Inferior parietal cortex (tissue), 1 donor: ENCODE measurements around the gene MIEF2.
A peak's percentile ranks its signal among the peaks of the same experiment; 100 is the strongest.
"Not testable (repeated sequence)": the region's sequence is repeated elsewhere in the genome, so short reads cannot be mapped to it uniquely, and the experiment has no call there.

Experiments
- DNase-seq: peaks from one replicate; pipeline ENCODE4 v3.0.0-alpha.2; 2016; ENCODE audit errors: extremely low spot score

MIEF2 gene, protein sequence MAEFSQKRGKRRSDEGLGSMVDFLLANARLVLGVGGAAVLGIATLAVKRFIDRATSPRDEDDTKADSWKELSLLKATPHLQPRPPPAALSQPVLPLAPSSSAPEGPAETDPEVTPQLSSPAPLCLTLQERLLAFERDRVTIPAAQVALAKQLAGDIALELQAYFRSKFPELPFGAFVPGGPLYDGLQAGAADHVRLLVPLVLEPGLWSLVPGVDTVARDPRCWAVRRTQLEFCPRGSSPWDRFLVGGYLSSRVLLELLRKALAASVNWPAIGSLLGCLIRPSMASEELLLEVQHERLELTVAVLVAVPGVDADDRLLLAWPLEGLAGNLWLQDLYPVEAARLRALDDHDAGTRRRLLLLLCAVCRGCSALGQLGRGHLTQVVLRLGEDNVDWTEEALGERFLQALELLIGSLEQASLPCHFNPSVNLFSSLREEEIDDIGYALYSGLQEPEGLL

DNA sequence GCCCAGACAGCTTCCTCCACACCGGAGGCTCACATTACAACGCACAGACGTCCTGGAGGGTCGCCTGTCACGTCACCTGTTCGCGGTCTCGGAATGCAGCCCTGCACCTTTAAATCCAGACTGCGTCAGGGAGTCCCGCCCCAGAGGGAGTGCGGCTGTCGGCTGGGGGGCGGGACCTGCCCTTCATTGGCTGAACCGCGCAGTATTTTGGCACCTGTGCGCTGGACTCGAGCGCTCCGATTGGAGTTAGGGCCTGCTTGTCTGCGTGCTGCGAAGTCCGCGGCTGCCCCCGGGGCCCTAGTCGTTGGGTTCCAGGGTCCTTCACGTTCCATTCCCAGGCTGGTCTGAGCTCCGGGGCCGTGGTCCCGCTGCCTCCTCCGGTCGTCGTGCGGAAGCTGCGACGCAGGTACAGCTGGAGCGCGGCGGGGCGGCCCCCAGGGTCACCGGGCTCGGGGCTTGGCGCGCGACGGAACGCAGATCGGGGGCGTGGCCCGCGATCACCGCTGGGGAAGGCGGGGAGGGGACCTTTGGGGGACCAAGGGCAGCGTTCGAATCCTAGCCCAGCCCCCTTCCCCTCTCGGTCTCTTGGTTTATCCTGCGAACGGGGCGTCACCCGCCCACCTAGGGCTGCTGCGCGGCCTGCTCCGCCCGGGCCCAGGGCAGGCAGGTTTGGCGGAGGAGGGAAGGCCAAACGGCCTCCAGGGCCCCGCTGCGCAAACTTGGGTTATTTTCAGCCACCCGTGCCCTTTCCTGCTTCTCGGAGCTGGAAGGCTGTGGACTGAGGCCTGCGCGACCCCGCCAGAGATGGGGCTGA, at the start of gene MIEF2:
Gene MIEF2 (plus strand): TSS at position 331 of the 814 bp plus-strand sequence. CDS start 2,059 bp downstream, outside the sequence.
- DNase-seq = peak; percentile 94

DNA sequence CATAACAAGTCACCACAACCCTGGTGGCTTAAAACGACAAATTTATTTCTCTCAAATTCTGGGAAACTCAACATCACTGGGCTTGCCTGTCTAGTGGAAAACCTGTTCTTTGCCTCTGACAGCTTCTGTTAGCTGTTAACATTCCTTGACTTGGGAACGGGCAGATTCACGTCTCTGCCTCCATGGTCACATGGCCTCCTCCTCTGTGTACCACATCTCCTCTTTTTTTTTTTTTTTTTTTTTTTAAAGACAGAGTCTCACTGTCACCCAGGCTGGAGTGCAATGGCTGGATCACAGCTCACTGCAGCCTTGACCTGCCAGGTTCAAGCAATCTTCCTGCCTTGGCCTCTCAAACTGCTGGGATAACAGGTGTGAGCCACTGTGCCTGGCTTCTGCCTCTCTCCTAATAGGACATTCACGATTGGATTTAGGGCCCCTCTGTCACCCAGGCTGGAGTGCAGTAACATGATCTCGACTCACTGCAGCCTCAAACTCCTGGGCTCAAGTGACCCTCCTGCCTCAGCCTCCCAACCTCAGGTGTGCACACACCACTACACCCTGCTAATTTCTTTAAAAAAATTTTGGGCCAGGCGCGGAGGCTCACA, 46.7 kb upstream of the MIEF2 start:
- DNase-seq = no peak

DNA sequence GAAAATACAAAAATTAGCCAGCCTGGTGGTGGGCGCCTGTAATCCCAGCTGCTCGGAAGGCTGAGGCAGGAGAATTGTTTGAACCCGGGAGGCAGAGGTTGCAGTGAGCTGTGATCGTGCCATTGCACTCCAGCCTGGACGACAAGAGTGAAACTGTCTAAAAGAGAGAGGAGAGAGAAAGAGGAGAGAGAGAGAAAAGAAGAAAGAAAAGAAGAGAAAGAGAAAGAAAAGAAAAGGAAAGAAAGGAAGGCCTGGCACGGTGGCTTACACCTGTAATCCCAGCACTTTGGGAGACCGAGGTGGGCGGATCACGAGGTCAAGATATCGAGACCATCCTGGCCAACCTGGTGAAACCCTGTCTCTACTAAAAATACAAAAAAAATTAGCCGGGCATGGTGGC, 43.6 kb upstream of the MIEF2 start:
- DNase-seq = not testable (repeated sequence)

DNA sequence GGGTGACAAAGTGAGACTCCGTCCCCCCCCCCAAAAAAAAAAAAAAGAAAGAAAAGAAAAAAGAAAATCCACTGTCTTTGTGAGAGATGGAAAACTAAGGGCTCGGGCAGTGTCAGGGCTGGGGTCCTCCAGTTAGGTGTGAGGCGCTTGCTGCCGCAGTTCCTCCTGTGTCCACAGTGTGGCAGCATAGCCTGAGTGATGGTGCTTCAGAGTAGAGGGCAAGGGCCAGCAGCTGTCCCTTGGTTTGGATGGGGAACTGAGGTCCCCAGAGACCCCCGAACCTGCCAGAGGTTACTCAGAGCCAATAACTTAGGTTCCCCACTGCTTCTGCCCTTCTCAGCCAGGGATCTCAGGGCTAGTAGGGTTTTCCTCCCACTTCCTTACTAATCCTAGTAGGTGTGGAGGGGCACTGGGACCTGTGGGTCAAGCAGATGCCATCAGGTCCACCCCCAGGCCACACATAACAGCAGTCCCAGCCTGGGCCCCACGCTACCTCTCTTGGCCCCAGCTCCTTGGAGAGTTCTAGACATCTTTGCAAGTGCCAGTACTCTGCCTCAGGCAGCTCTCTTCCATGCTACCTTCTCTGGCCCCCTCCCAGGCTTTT, 42.9 kb upstream of the MIEF2 start:
- peak; percentile 81 for DNase-seq

DNA sequence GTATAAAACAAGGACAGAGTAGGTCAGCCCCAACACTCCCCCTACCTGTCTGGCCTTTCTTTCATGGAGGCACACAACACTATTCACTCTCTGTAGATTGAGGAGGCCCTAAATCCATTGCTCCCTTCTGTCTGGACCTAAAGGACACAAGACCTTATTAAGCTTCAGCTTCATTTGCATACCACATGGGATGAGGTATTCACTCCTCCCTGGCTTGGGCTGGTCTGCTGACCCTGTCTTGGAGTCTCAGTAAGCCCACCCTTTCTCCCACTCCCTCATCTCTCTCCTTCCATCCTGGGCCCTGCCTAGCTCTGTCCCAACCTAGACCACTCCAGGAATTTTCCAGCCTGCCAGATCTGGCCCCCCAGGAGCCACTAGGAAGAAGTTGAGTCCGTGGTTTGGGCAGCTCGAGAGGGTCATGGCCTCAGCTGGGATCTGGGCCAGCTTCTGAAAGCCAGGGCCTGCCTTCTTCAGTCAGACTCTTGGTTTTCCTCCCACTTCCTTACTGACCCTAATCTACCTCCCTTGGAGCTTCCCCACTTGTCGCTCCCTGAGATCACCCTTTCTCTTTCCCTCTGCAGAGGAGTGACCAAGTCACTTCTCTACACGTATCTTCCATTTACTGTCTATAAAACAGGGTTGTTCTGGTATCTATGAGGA, 41.6 kb upstream of the MIEF2 start:
- no peak for DNase-seq

DNA sequence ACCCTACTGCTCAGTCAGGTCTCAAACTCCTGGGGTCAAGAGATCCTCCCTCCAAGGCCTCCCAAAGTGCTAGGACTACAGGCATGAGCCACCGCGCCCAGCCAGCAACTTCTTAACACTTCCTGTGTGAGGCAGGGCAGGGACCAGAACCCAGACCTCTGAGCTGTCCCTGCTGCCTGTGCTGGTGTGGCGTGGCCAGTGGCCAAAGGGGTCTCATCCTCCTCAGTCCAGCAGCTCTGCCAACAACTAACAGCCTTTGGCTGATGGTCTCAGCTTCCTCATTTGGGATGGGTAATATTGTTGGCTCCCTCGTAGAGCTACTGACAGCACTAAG, 36.4 kb upstream of the MIEF2 start:
- no peak for DNase-seq

DNA sequence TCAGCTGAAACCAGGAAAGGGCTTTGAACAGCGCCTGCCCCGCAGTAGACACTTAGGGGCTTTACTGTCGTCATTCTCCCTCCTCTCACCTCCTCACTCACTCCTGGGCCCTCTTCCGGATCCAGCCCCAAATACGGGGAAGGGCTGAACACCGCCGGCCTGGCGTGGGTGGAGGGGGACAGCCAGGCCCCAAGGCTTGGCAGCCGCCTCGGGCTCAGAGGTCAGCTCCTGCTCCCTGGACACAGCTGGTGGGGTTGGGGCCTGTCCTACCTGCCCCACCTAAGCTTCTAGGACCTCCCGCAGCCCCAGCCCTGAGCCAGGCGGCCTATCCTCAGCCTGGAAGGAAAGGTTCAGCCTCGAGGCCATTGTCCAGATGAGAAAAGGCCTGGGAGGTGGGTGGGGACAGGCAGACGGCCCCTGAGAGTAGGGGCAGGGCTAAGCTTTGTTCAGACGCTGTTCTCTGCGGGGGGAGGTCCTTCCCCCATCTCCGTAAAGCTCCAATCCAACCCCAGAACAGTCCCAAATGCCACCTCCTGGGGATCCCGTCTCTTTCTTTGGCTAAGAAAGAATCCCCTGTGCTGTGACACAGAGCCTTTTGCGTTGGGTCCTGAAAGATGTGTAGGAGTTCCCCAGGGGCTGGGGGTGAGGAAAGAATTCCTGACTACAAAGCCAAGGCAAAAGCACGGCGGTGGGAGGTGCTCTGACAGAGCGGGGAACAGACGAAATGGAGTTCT, 35.9 kb upstream of the MIEF2 start:
- no peak for DNase-seq

DNA sequence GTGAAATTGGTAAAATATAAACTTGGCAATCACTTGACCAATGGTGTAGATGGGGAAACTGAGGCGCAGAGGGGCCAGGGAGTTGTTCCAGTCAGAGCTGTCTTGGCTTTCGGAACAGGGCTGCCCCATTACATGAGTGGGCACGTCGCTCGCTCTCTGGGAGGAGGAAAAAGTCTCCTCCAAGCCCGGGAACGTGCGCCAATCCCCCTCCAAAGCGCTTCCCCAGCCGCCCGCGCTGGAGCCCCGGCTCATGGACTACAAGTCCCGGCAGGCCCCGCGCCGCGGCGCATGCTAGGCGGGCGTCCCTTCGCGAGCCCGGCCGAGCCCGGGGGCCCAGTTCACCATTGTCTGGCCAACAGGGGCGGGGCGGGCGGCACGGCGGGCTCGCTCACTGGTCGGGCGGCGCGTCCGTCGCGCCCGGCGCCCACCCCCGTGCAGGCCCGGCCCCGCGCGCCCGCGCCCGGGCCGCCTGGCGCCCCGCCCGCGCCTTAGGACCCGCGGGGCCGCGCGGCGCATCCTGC, 35.3 kb upstream of the MIEF2 start, which contains the start of gene LLGL1:
Gene LLGL1 (plus strand): TSS at position 515 of the 521 bp plus-strand sequence. CDS start 48 bp downstream, outside the sequence.
- DNase-seq = peak; percentile 90

DNA sequence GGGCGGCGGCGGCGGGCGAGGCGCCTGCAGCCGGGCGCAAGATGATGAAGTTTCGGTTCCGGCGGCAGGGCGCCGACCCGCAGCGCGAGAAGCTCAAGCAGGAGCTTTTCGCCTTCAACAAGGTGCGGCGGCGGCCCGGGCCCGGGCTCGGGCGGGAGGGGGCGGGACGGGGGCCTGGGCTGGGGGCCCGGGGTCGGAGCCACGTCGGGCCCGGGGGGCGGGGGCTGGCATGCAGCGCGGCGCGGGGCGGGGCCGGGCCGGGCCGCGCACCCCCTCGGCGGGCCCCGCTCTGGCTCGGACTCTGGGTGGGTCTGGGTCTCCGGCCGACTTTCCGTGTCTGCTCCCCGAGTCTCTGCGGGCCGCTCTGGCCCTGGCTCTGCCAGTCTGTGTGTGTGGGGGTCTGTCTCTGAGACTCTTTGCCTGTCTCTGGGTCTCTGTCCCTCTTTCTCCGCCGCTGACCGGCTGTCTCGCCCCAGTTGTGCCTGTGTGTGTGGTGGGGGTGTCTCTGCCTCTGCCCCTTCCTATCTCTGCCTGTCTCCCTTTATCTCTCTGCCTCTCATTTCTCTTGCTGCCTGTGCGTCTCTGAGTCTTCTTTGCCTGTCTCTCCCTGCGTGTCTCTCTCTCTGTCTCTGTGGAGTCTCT, 34.7 kb upstream of the MIEF2 start:
- DNase-seq = no peak

DNA sequence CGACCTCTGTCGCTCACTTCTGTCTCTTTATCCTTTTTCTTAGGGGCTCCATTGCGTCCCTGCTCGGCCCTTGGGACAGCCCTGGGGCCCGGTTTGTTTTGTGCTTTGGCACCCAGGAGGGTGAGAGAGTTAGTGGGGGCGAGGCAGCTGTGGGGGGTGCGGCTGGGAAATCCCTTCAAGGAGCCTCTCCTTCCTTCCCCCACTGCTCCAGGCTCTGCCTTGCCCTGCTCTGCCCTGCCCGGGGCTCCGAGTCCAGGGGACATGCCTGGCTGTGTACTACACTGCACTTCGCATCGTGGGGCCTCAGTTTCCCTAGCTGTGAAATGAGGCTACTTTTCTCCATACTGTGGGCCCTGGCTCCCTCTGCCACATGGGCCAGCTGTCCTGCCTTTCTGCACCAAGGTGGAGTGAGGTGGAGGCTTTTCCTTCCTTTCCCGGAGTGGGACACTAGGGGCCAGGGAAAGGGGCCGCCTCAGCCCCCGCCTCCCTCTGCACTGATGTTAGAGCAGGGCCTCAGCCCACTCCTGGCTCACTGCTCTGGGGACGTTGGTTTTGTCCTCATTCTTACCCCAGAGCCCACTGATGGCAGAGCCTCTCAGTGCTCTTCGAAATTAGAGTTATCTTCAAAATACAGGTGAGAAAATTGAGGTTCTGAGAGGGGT, 34.0 kb upstream of the MIEF2 start:
- no peak for DNase-seq

DNA sequence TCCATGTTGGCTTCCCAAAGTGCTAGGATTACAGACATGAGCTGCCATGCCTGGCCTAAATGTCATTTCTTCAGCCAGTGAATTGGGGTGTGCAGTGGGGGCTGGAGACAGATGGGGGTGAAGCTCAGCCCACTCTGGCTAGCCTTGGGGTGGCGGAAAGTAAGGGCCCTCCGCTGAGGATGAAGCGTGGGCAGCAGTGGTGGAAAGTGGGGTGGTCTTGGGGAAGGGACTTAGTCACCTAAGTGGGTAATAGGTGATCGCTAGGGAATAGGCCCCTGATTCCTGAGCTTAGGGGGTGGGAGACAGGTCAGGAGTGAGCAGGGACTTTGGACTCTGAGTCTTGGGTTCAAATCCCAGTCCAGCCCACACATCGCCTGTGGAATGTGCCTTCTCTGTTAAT, 32.8 kb upstream of the MIEF2 start:
- no peak for DNase-seq

DNA sequence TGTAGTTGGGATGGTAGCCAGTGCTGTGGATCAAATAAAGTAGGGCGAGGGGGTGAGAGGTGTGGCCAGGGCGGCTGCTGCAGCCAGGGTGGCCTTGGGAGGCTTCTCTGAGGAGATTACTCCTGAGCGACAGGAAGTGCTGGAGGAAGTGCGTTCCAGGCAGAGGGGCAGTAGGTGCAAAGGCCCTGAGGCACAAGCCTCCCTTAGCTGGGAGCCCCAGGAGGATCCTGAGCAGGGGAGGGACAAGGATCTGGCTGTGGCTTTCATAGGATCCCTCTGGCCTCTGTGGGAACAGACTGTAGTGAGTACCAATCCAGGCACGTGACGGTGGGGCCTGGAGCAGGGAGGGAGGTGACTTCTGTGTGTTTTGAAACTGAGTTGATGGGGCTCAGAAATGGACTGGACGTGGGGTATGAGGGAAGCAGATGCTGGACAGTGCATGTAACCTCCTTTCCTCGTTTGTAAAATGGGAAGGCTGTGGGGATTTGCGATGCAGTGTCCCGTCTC, 32.2 kb upstream of the MIEF2 start:
- no peak for DNase-seq

DNA sequence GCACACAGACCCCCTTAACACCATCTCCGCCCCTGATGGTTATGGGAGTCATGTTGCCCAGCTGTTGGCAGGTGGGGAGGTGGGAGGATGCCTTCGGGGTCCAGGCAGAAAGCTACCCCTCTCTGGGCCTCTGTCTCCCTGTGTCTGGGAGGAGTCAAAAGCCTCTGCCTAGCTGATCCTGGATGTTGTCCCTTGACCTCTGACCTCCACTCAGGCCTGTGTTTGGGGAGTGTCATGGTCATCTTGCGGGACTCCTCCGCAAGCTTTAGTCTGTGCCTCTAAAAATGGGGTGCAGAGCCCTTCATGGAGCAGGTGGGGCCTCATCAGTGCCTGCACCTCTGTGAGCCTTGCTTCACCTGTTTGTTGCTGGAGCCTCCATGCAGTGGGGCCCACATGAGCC, 31.2 kb upstream of the MIEF2 start:
- no peak for DNase-seq

DNA sequence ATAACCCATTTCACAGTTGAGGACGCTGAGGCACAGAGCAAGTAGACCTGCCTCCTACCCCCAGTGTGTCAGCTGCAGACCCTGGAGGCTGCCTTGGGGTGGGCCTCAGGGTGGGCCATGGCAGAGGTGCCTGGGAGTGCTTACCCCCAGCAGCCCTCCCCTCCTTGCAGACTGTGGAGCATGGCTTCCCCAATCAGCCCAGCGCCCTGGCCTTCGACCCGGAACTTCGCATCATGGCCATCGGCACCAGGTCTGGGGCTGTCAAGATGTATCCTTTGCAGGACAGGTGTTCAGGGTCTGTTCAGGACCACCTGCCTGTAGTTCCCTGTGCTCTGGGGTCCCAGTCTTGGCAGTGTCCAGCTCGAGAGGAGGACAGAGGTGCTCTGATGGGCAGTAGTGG, 30.7 kb upstream of the MIEF2 start:
- no peak for DNase-seq

DNA sequence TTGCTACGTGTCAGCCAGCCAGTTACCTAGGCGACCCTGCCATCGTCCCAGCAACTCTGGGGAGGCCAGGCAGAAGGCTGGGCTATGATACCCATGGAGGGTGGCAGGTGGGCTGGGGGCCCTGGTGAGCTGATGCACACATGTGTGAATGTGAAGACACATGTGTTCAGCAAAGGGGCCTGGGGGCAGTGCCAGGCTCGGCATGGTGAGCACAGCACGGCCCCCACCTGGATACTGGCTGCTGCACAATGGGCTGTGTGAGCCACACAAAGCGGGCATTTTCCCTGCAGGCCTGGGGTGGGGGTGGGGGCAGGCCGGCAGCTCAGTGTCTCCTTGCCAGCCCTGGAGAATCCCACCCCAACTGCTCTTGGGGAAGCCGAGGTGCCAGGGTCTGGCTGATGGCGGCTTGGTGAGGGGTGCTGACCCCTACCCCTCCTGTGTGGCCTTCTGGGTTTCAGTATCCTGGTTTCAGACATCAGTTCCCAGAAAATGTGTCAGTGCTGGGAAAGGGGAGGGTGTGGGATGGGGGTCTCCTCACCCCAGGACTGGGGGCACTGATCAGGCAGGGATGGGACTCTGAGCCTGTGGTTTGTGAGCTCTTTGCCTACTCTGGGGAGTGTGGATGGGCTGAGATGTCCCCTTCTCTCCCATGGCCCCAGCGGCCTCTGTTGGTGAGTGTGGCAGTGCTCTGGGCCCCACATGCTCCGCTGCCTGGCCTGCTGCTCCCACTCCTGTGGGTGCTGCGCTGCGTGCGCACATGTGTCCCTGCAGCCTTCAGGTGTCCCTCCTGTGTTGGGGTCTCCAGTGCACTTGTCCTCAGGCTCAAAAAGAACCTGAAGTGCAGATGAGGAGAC, 29.9 kb upstream of the MIEF2 start:
- peak; percentile 57 for DNase-seq

DNA sequence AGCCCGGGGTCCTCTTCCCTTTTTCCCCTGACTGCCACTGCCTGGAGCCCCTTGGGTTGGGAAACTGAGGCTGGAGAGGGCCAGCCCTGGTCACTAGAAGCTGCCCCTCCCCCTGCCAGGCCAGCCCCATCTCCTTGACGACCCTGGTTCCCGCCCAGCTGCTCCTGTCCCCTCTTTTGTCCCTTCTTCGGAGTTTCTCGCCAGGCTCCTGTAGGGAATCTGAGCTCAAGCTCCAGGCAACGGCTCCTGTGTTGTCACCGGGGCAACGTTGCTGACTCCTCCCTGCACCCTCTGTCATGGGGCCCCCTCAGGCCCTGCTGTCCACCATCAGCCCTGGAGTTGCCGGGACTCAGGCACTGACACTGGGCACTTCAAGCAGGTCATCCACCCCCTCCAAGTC, 29.3 kb upstream of the MIEF2 start:
- no peak for DNase-seq

DNA sequence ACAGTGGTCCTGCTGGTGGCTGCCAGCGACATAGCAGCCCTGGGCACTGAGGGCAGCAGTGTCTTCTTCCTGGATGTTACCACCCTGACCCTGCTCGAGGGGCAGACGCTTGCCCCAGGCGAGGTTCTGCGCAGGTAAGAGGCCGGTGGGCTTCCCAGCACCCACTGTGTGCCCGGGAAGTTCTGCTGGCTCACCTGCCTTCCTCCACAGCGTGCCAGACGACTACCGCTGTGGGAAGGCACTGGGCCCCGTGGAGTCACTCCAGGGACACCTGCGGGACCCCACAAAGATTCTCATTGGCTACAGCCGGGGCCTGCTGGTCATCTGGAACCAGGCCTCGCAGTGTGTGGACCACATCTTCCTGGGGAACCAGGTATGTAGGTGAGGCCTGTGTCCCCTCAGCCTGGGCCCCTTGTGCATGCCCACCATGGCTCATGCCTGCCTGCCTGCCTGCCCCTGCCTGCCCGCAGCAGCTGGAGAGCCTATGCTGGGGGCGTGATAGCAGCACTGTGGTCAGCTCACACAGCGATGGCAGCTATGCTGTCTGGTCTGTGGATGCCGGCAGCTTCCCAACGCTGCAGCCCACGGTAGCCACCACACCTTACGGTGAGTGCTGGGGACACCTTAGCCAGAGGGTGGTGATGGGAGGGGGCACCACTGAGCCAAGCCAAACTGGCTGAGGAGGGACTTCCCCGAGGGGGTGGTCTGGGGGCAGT, 26.5 kb upstream of the MIEF2 start:
- no peak for DNase-seq
